Testis (tissue), 3 donors: ENCODE results near the gene OXSR1. TPM values are rescaled to one million over a fixed set of nuclear protein-coding genes. Genes with fewer than 3 reads are reported as not detected.

Experiments
- DNase-seq: peaks from one replicate; pipeline ENCODE4 v3.0.0-alpha.2; 2019
- H3K27ac ChIP-seq, 2 donors: fragments of 200-600 bp; sonication (generic); one replicate each; pipeline ENCODE4 v1.5.1; 2019
- H3K27me3 ChIP-seq: fragments of 200-600 bp; sonication (generic); one replicate; pipeline ENCODE4 v1.5.1; 2019
- H3K36me3 ChIP-seq: fragments of 200-600 bp; sonication (generic); one replicate; pipeline ENCODE4 v1.5.1; 2017; ENCODE audit warnings: low read depth; ENCODE audit errors: missing control alignments
- H3K4me1 ChIP-seq: fragments of 200-600 bp; sonication (generic); one replicate; pipeline ENCODE4 v1.5.1; 2019
- H3K4me3 ChIP-seq, 2 donors: fragments of 200-600 bp; sonication (generic); one replicate each; pipeline ENCODE4 v1.5.1; 2017 to 2019
- H3K9me3 ChIP-seq: fragments of 200-600 bp; sonication (generic); one replicate; pipeline ENCODE4 v1.5.1; 2017
- CTCF ChIP-seq, 3 experiments: fragments of 450-650 bp in 2 of 3; fragments of 200-600 bp in 1 of 3; sonication (generic) in 1 of 3; IDR thresholded peaks; one replicate each; pipeline ENCODE4 v1.5.1; 2016 to 2019; ENCODE audit warnings: antibody characterized with exemption in 3 of 3, mild to moderate bottlenecking in 2 of 3, moderate library complexity in 1 of 3
- POLR2A ChIP-seq: fragments of 450-650 bp; IDR thresholded peaks from one replicate; pipeline ENCODE4 v1.6.1; 2017; ENCODE audit warnings: antibody characterized with exemption, mild to moderate bottlenecking, moderate library complexity
- WGBS, 2 donors: methylation state at CpG; one replicate each; pipeline ENCODE4 v1.1.5; 2018; 5-methylcytosine and 5-hydroxymethylcytosine counted together
- intact Hi-C: fragments of 100-400 bp; cut with DNase I; formaldehyde crosslinking; loops from one replicate; pipeline ENCODE4 v1.15.1; 2023; ENCODE audit warnings: low total_unique reads
- polyA plus RNA-seq: library from polyadenylated mRNA; stranded (reverse); fragments of 350-450 nt; fragmentation: Illumina TruSeq; extraction: RNeasy Lipid Tissue Mini Kit (QIAGEN cat#74804); gene quantifications from one replicate; pipeline ENCODE4 v1.2.3, GENCODE V29; 2014; ENCODE audit warnings: low read depth, low replicate concordance; ENCODE audit not compliant: insufficient read depth
- total RNA-seq, 2 donors: library from RNA; depleted of rRNA; stranded (reverse); fragments of >200 nt; gene quantifications; one replicate each; pipeline ENCODE4 v1.2.3, GENCODE V29; 2016

OXSR1 gene
- total and polyA plus RNA-seq, 3 donors from 2014 or later, result 26.0 to 48.7 (median 39.7) TPM

DNA sequence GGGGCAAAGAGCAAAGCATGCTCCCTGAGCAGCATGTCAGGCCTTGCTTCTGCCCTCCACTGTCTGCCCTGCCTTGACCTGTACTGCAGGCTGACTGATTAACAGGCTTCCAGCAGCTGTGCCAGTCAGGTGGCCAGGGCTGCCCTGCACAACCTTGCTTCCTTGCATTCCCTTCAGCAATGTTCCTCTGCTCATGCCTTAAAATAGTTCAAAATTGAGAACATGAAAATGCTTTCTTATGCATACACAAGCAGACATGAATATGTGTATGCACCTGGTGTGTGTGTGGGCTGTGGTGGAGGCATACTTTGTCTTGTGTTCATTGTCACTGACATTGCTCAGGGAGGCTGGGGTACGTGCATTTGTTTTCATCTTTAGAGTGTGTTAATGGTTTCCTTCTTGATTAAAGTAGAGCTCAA lies 99.0 kb downstream of the OXSR1 start:
- H3K36me3 ChIP-seq, result no peaks in the 10 kb centered on the region
- H3K9me3 ChIP-seq, result no peaks in the 10 kb centered on the region
- 0% methylated on average over 1 of the region's 1 CpG for WGBS, 2 donors
- H3K4me3 ChIP-seq, result no peak overlapping the region
- no peak for DNase-seq
- H3K4me1 ChIP-seq, result no peaks in the 10 kb centered on the region
- H3K27me3 ChIP-seq, result no peaks in the 10 kb centered on the region
- H3K27ac ChIP-seq, result no peak overlapping the region
- TF ChIP-seq POLR2A (no peak), CTCF (IDR thresholded peaks at IDR 0.05) (no peak)
- intact Hi-C loops, result no loop called here

DNA sequence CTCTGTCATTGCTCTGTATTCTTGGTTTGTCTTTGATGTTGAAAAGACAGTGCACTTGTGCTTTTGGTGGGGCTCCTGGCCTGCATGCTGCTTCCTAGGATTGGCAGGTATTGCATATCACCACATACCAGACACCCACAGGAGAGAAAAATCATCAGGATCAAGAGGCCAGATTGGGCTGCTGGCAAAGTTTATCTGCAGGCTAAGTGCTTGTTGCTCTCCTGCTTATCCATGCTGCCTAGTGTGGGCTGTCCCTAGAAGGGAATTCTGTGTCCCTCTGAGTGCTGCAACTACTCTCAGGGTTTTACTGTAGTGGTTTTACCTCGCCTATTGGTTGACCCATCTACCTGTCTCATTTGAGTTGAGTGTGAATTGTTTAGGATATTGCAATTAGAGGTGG lies 99.4 kb downstream of the OXSR1 start:
- Histone ChIP-seq H3K4me3 (no peak overlapping the region), H3K27ac (no peak overlapping the region), H3K36me3 (no peaks in the 10 kb centered on the region), H3K9me3 (no peaks in the 10 kb centered on the region), H3K27me3 (no peaks in the 10 kb centered on the region), H3K4me1 (no peaks in the 10 kb centered on the region)
- intact Hi-C loops, result no loop called here
- WGBS, 2 donors, result 62 to 72% methylated on average over 1 of the region's 1 CpG
- TF ChIP-seq POLR2A, result no peak
- TF ChIP-seq CTCF (IDR thresholded peaks at IDR 0.05), result no peak
- no peak for DNase-seq

DNA sequence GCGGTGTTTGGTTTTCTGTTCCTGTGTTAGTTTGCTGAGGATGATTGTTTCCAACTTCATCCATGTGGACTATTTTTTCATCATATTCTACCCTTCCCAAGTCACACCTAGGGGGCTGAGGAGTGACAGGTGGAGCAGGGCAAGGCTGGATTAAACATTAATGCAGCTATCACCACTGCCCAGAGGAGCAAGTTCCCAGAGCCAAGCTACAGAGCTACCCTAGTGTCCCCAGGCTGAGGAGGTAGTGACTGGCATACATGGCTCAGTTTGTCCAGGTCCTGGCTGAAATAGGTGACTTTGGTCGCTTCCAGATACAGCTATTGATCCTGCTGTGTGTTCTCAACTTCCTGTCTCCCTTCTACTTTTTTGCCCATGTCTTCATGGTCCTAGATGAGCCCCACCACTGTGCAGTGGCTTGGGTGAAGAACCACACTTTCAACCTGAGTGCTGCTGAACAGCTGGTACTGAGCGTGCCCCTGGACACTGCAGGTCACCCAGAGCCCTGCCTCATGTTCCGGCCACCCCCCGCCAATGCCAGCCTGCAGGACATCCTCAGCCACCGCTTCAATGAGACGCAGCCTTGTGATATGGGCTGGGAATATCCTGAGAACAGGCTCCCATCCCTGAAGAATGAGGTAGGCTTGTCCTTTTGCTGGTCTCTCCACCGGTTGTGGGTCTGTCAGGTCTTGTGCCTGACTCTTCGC lies 100.4 kb downstream of the OXSR1 start, which contains the start of gene SLC22A13:
Gene SLC22A13, plus strand, starts transcription at position 209 of the 704 bp plus-strand sequence. Its CDS starts 49 bp downstream, at position 258.
- 89 to 93% methylated on average over 9 of the region's 9 CpGs for WGBS, 2 donors
- Histone ChIP-seq H3K27me3 (no peaks in the 10 kb centered on the region), H3K36me3 (no peaks in the 10 kb centered on the region), H3K4me3 (no peak within 1 kb of the TSS), H3K27ac (no peak within 1 kb of the TSS), H3K4me1 (no peaks in the 10 kb centered on the region), H3K9me3 (no peaks in the 10 kb centered on the region)
- intact Hi-C loops, result no loop called here
- DNase-seq, result no peak
- no peak for TF ChIP-seq POLR2A
- no peak for TF ChIP-seq CTCF (IDR thresholded peaks at IDR 0.05)

- no peaks in the 10 kb centered on the region for H3K36me3 ChIP-seq
- H3K27ac ChIP-seq, result no peak overlapping the region
- intact Hi-C loops, result no loop called here
- no peaks in the 10 kb centered on the region for H3K27me3 ChIP-seq
- no peak for TF ChIP-seq POLR2A
- no peak for TF ChIP-seq CTCF (IDR thresholded peaks at IDR 0.05)
- H3K9me3 ChIP-seq, result no peaks in the 10 kb centered on the region
- DNase-seq, result no peak
- H3K4me1 ChIP-seq, result no peaks in the 10 kb centered on the region
- no peak overlapping the region for H3K4me3 ChIP-seq
- 80 to 89% methylated on average over 1 of the region's 1 CpG for WGBS, 2 donors
Observed at GRCh38 chr3:38266810-38267209, 101.5 kb downstream of the OXSR1 start.

DNA sequence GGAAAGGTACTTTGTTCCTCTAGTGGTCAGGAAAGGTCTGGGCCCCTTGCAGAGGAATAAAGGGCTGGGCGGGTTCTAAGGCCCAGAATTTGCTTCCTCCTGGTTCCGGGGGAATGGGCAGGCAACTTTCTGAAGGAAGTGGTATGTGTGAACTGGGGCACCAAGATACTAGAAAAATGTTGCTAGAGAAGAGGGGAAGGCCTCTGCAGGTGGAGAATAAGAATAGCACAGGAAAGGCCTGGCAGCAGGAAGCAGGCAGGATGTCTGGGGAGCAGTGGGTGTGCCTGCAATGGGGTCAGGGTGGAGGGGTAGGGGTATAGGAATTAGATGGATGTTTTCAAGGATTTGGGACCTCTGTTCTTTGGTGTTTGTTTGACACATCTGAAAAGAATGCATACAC lies 102.3 kb downstream of the OXSR1 start:
- no peaks in the 10 kb centered on the region for H3K9me3 ChIP-seq
- no peaks in the 10 kb centered on the region for H3K4me1 ChIP-seq
- H3K36me3 ChIP-seq, result no peaks in the 10 kb centered on the region
- WGBS, 2 donors, result 85% methylated on average over 2 of the region's 2 CpGs
- no peak for DNase-seq
- no peak for TF ChIP-seq CTCF (IDR thresholded peaks at IDR 0.05)
- no peak for TF ChIP-seq POLR2A
- H3K27me3 ChIP-seq, result no peaks in the 10 kb centered on the region
- H3K27ac ChIP-seq, result no peak overlapping the region
- intact Hi-C loops, result no loop called here
- H3K4me3 ChIP-seq, result no peak overlapping the region
